ENCODE measurements around the gene MDN1.

- TF ChIP-seq ZFP30 (CRISPR knock-in tag; IDR thresholded peaks at IDR 0.05), result no peak
- TF ChIP-seq PATZ1 (CRISPR knock-in tag; IDR thresholded peaks at IDR 0.05; ENCODE audit: borderline replicate concordance), result no peak
- no peak for TF ChIP-seq SNAI2 (CRISPR knock-in tag; IDR thresholded peaks at IDR 0.05)
- no peak for TF ChIP-seq CREB5 (CRISPR knock-in tag; IDR thresholded peaks at IDR 0.05; ENCODE audit: low read depth)
- no peak for TF ChIP-seq ZNF70 (CRISPR knock-in tag; IDR thresholded peaks at IDR 0.05)
- no peak for TF ChIP-seq TCF4 (CRISPR knock-in tag; IDR thresholded peaks at IDR 0.05; ENCODE audit: borderline replicate concordance)
- TF ChIP-seq CSRNP3 (CRISPR knock-in tag; IDR thresholded peaks at IDR 0.05), result no peak
- TF ChIP-seq ZC3H10 (CRISPR knock-in tag; IDR thresholded peaks at IDR 0.05), result no peak
- TF ChIP-seq BACH2 (CRISPR knock-in tag; IDR thresholded peaks at IDR 0.05; ENCODE audit: borderline replicate concordance), result no peak
- no peak for TF ChIP-seq OSR1 (CRISPR knock-in tag; IDR thresholded peaks at IDR 0.05)
Observed at GRCh38 chr6:89729818-89730217, 89.8 kb downstream of the MDN1 start.
